Measurements from ENCODE around the gene SMIM24.

The SMIM24 gene

GRCh38 chr19:3474614-3475013 lies 5.7 kb downstream of the SMIM24 start:
- H3K27ac Mint-ChIP-seq: no peak overlapping the region
- H3K27me3 Mint-ChIP-seq: peaks cover 13% of the 10 kb centered on the region
- no peaks in the 10 kb centered on the region for H3K36me3 Mint-ChIP-seq
- H3K4me3 Mint-ChIP-seq: no peak overlapping the region
- peaks cover 19% of the 10 kb centered on the region for H3K4me1 Mint-ChIP-seq
- H3K9me3 Mint-ChIP-seq: peaks cover 5% of the 10 kb centered on the region
- ATAC-seq: no peak

- no peak for ATAC-seq
- no peak overlapping the region for H3K4me3 Mint-ChIP-seq
- H3K27ac Mint-ChIP-seq: no peak overlapping the region
- no peaks in the 10 kb centered on the region for H3K36me3 Mint-ChIP-seq
- peaks cover 13% of the 10 kb centered on the region for H3K27me3 Mint-ChIP-seq
- peaks cover 14% of the 10 kb centered on the region for H3K4me1 Mint-ChIP-seq
- no peaks in the 10 kb centered on the region for H3K9me3 Mint-ChIP-seq
Measured at GRCh38 chr19:3474010-3474409, 6.3 kb downstream of the SMIM24 start.

GRCh38 chr19:3471954-3472655 lies 8.2 kb downstream of the SMIM24 start:
- Mint-ChIP-seq H3K27ac (no peak overlapping the region), H3K9me3 (peaks cover 5% of the 10 kb centered on the region), H3K36me3 (peaks cover 6% of the 10 kb centered on the region), H3K27me3 (peaks cover 13% of the 10 kb centered on the region), H3K4me3 (no peak overlapping the region), H3K4me1 (no peaks in the 10 kb centered on the region)
- no peak for ATAC-seq

GRCh38 chr19:3470500-3471128 lies 9.7 kb downstream of the SMIM24 start:
- H3K4me1 Mint-ChIP-seq: no peaks in the 10 kb centered on the region
- peaks cover 13% of the 10 kb centered on the region for H3K27me3 Mint-ChIP-seq
- no peak overlapping the region for H3K4me3 Mint-ChIP-seq
- no peak overlapping the region for H3K27ac Mint-ChIP-seq
- H3K36me3 Mint-ChIP-seq: peaks cover 15% of the 10 kb centered on the region
- no peak for ATAC-seq
- peaks cover 5% of the 10 kb centered on the region for H3K9me3 Mint-ChIP-seq

- Mint-ChIP-seq H3K27ac (no peak overlapping the region), H3K36me3 (peaks cover 20% of the 10 kb centered on the region), H3K27me3 (peaks cover 13% of the 10 kb centered on the region), H3K4me3 (no peak overlapping the region), H3K4me1 (no peaks in the 10 kb centered on the region), H3K9me3 (peaks cover 5% of the 10 kb centered on the region)
- no peak for ATAC-seq
Measured at GRCh38 chr19:3469638-3470499, 10.5 kb downstream of the SMIM24 start.

- peaks cover 20% of the 10 kb centered on the region for H3K36me3 Mint-ChIP-seq
- H3K4me1 Mint-ChIP-seq: no peaks in the 10 kb centered on the region
- no peak for ATAC-seq
- peaks cover 5% of the 10 kb centered on the region for H3K9me3 Mint-ChIP-seq
- peaks cover 13% of the 10 kb centered on the region for H3K27me3 Mint-ChIP-seq
- no peak overlapping the region for H3K4me3 Mint-ChIP-seq
- H3K27ac Mint-ChIP-seq: no peak overlapping the region
Measured at GRCh38 chr19:3468211-3468610, 12.1 kb downstream of the SMIM24 start.

GRCh38 chr19:3467437-3468198 lies 12.7 kb downstream of the SMIM24 start:
- Mint-ChIP-seq H3K4me1 (no peaks in the 10 kb centered on the region), H3K4me3 (no peak overlapping the region), H3K9me3 (peaks cover 5% of the 10 kb centered on the region), H3K36me3 (peaks cover 24% of the 10 kb centered on the region), H3K27ac (no peak overlapping the region), H3K27me3 (peaks cover 13% of the 10 kb centered on the region)
- no peak for ATAC-seq

- Mint-ChIP-seq H3K27ac (no peak overlapping the region), H3K9me3 (peaks cover 5% of the 10 kb centered on the region), H3K27me3 (peaks cover 13% of the 10 kb centered on the region), H3K4me3 (no peak overlapping the region), H3K4me1 (no peaks in the 10 kb centered on the region), H3K36me3 (peaks cover 27% of the 10 kb centered on the region)
- ATAC-seq: no peak
Measured at GRCh38 chr19:3466635-3467034, 13.7 kb downstream of the SMIM24 start.

- peaks cover 9% of the 10 kb centered on the region for H3K27me3 Mint-ChIP-seq
- no peak overlapping the region for H3K4me3 Mint-ChIP-seq
- no peak for ATAC-seq
- peaks cover 5% of the 10 kb centered on the region for H3K9me3 Mint-ChIP-seq
- no peak overlapping the region for H3K27ac Mint-ChIP-seq
- peaks cover 27% of the 10 kb centered on the region for H3K36me3 Mint-ChIP-seq
- no peaks in the 10 kb centered on the region for H3K4me1 Mint-ChIP-seq
Measured at GRCh38 chr19:3465552-3465951, 14.8 kb downstream of the SMIM24 start.

- H3K4me1 Mint-ChIP-seq: no peaks in the 10 kb centered on the region
- no peak for ATAC-seq
- H3K27ac Mint-ChIP-seq: no peak overlapping the region
- H3K9me3 Mint-ChIP-seq: peaks cover 5% of the 10 kb centered on the region
- H3K4me3 Mint-ChIP-seq: no peak overlapping the region
- peaks cover under 1% of the 10 kb centered on the region for H3K27me3 Mint-ChIP-seq
- H3K36me3 Mint-ChIP-seq: peaks cover 27% of the 10 kb centered on the region
Measured at GRCh38 chr19:3464587-3465235, 15.6 kb downstream of the SMIM24 start.

GRCh38 chr19:3463714-3464586 lies 16.4 kb downstream of the SMIM24 start:
- Mint-ChIP-seq H3K9me3 (peaks cover 5% of the 10 kb centered on the region), H3K27ac (no peak overlapping the region), H3K27me3 (no peaks in the 10 kb centered on the region), H3K36me3 (peaks cover 27% of the 10 kb centered on the region), H3K4me1 (no peaks in the 10 kb centered on the region), H3K4me3 (no peak overlapping the region)
- peak; percentile 42 for ATAC-seq

- peaks cover 21% of the 10 kb centered on the region for H3K36me3 Mint-ChIP-seq
- peaks cover 2% of the 10 kb centered on the region for H3K9me3 Mint-ChIP-seq
- no peaks in the 10 kb centered on the region for H3K4me1 Mint-ChIP-seq
- ATAC-seq: peak; percentile 34
- H3K27me3 Mint-ChIP-seq: no peaks in the 10 kb centered on the region
- H3K27ac Mint-ChIP-seq: no peak overlapping the region
- H3K4me3 Mint-ChIP-seq: no peak overlapping the region
Measured at GRCh38 chr19:3462991-3463713, 17.2 kb downstream of the SMIM24 start.

- Mint-ChIP-seq H3K27me3 (no peaks in the 10 kb centered on the region), H3K4me1 (peaks cover 7% of the 10 kb centered on the region), H3K36me3 (peaks cover 13% of the 10 kb centered on the region), H3K27ac (no peak overlapping the region), H3K9me3 (no peaks in the 10 kb centered on the region), H3K4me3 (no peak overlapping the region)
- no peak for ATAC-seq
Measured at GRCh38 chr19:3459965-3460582, 20.3 kb downstream of the SMIM24 start.
